PC-9 (cell line): ENCODE results near the gene SNX25. TPM values are rescaled to one million over a fixed set of nuclear protein-coding genes. Genes with fewer than 3 reads are reported as not detected.
"Not testable (repeated sequence)": the region's sequence is repeated elsewhere in the genome, so short reads cannot be mapped to it uniquely, and the experiment has no call there.

Experiments used
- BruUV-seq: library from RNA; stranded (reverse); fragments of 400-500 nt; replicated peaks from 2 replicates; lab custom pipeline; 2021; lab: Mats Ljungman, UMichigan
- CTCF ChIA-PET: fragments of 300-600 bp; sonication (Branson Sonifier 250); formaldehyde crosslinking; loops from one replicate; lab custom pipeline; 2022; ENCODE audit warnings: antibody characterized with exemption; lab: Charles Lee
- POLR2A ChIA-PET: fragments of 300-600 bp; sonication (Branson Sonifier 250); formaldehyde crosslinking; loops from one replicate; lab custom pipeline; 2022; ENCODE audit warnings: antibody characterized with exemption; ENCODE audit not compliant: unreplicated experiment; lab: Charles Lee
- DNase-seq, 2 experiments: peaks; one replicate each; pipeline versions ENCODE4 v3.0.0 to v3.0.0-alpha.2; 2015 to 2022; ENCODE audit warnings: mixed read lengths in 1 of 2
- H2AFZ ChIP-seq: fragments of 200-600 bp; sonication (generic); 2 replicates; pipeline ENCODE4 v1.8.1; 2017; ENCODE audit warnings: antibody characterized with exemption
- H3F3A ChIP-seq: fragments of 200-600 bp; sonication (generic); 2 replicates; pipeline ENCODE4 v1.8.1; 2017; ENCODE audit warnings: antibody characterized with exemption, mild to moderate bottlenecking, low read depth; ENCODE audit not compliant: insufficient read depth
- H3K27ac ChIP-seq: fragments of 200-600 bp; sonication (generic); 2 replicates; pipeline ENCODE4 v1.6.1; 2016; ENCODE audit warnings: mixed run types
- H3K27me3 ChIP-seq: fragments of 200-600 bp; sonication (generic); 2 replicates; pipeline ENCODE4 v1.6.1; 2016; ENCODE audit warnings: low read depth, mixed run types; ENCODE audit not compliant: insufficient read depth
- H3K36me3 ChIP-seq: fragments of 200-600 bp; sonication (generic); 2 replicates; pipeline ENCODE4 v1.6.1; 2016; ENCODE audit warnings: low read depth, mixed run types
- H3K4me1 ChIP-seq: fragments of 200-600 bp; sonication (generic); replicated peaks from 2 replicates; pipeline ENCODE4 v1.6.1; 2016; ENCODE audit warnings: mixed run types; ENCODE audit not compliant: insufficient read depth
- H3K4me2 ChIP-seq: fragments of 200-600 bp; sonication (generic); 2 replicates; pipeline ENCODE4 v1.6.1; 2017; ENCODE audit warnings: mixed run types
- H3K4me3 ChIP-seq: fragments of 200-600 bp; sonication (generic); 2 replicates; pipeline ENCODE4 v1.6.1; 2016; ENCODE audit warnings: mixed run types
- H3K79me2 ChIP-seq: fragments of 200-600 bp; sonication (generic); 2 replicates; pipeline ENCODE4 v1.6.1; 2017; ENCODE audit warnings: low read depth, mixed run types
- H3K9me2 ChIP-seq: fragments of 200-600 bp; sonication (generic); 2 replicates; pipeline ENCODE4 v1.8.1; 2017; ENCODE audit warnings: mild to moderate bottlenecking; ENCODE audit not compliant: insufficient read depth
- H3K9me3 ChIP-seq: fragments of 200-600 bp; sonication (generic); 2 replicates; pipeline ENCODE4 v1.8.1; 2016; ENCODE audit warnings: low read depth; ENCODE audit not compliant: insufficient read depth
- H4K20me1 ChIP-seq: fragments of 200-600 bp; sonication (generic); 2 replicates; pipeline ENCODE4 v1.8.1; 2017; ENCODE audit not compliant: insufficient read depth
- EZH2 ChIP-seq: fragments of 200-600 bp; sonication (generic); IDR thresholded peaks from 2 replicates; pipeline ENCODE4 v1.8.0; 2017; ENCODE audit warnings: antibody characterized with exemption, low read depth
- intact Hi-C: fragments of 100-400 bp; cut with micrococcal nuclease; formaldehyde crosslinking; loops from one replicate; pipeline ENCODE4 v1.10.0; 2022; ENCODE audit not compliant: unreplicated experiment
- total RNA-seq: library from RNA; stranded (reverse); gene quantifications from 2 replicates; pipeline ENCODE4 v1.2.3, GENCODE V29; 2021
- TF ChIP-seq, protein P1 (sequence below): fragments of 200-600 bp; sonication (generic); conservative IDR thresholded peaks from 2 replicates; pipeline ENCODE4 v1.6.1; 2017; ENCODE audit warnings: mixed run types, antibody characterized with exemption, mild to moderate bottlenecking, moderate library complexity

SNX25 gene
- total RNA-seq, 1 experiment from 2014 or later = 18.0 TPM

DNA sequence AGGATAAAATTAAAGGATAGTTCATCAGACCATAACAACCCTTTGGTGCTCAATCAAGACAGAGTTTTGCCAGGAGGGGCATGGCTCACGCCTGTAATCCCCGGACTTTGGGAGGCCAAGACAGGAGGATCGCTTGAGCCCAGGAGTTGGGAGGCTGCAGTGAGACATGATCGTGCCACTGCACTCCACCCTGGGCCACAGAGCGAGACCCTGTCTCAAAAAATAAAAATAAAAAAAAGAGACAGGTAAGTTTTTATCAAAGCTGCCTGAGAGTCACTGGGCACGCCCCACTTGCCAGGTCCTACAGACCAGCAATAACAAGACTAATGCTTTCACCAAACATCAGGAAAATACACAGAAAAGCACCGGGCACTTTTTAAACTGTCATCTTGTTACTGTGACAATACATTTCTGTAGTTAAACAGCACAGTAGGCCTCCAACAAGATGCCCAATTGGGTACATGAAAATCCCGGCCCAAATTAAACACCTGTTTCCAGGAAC, 6.4 kb upstream of the SNX25 start:
- intact Hi-C loops = loop anchor here (5.0 to 10.0 kb wide), 4 partner anchors 64 to 392 kb away; partner anchors contain the start of gene CCDC110
- peaks cover 40% of the 10 kb centered on the region for H3K79me2 ChIP-seq
- TSS peak; percentile 59 for BruUV-seq
- no peaks in the 10 kb centered on the region for H4K20me1 ChIP-seq
- H3K4me2 ChIP-seq = peak overlapping the region; percentile 86
- TF ChIP-seq EZH2 = no peak
- TF ChIP-seq, protein P1, sequence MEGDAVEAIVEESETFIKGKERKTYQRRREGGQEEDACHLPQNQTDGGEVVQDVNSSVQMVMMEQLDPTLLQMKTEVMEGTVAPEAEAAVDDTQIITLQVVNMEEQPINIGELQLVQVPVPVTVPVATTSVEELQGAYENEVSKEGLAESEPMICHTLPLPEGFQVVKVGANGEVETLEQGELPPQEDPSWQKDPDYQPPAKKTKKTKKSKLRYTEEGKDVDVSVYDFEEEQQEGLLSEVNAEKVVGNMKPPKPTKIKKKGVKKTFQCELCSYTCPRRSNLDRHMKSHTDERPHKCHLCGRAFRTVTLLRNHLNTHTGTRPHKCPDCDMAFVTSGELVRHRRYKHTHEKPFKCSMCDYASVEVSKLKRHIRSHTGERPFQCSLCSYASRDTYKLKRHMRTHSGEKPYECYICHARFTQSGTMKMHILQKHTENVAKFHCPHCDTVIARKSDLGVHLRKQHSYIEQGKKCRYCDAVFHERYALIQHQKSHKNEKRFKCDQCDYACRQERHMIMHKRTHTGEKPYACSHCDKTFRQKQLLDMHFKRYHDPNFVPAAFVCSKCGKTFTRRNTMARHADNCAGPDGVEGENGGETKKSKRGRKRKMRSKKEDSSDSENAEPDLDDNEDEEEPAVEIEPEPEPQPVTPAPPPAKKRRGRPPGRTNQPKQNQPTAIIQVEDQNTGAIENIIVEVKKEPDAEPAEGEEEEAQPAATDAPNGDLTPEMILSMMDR = no peak
- H3K4me1 ChIP-seq = peaks cover 32% of the 10 kb centered on the region
- H3K9me3 ChIP-seq = no peaks in the 10 kb centered on the region
- H3K4me3 ChIP-seq = peak overlapping the region; percentile 75
- ChIA-PET CTCF (no interaction called here), POLR2A (no interaction called here)
- H3K36me3 ChIP-seq = no peaks in the 10 kb centered on the region
- peaks cover 15% of the 10 kb centered on the region for H3F3A ChIP-seq
- H3K27ac ChIP-seq = peak overlapping the region; percentile 76
- H3K27me3 ChIP-seq = no peaks in the 10 kb centered on the region
- peak overlapping the region; percentile 82 for H2AFZ ChIP-seq
- DNase-seq = peak in 1 of 2 experiments; percentile 33
- no peaks in the 10 kb centered on the region for H3K9me2 ChIP-seq

DNA sequence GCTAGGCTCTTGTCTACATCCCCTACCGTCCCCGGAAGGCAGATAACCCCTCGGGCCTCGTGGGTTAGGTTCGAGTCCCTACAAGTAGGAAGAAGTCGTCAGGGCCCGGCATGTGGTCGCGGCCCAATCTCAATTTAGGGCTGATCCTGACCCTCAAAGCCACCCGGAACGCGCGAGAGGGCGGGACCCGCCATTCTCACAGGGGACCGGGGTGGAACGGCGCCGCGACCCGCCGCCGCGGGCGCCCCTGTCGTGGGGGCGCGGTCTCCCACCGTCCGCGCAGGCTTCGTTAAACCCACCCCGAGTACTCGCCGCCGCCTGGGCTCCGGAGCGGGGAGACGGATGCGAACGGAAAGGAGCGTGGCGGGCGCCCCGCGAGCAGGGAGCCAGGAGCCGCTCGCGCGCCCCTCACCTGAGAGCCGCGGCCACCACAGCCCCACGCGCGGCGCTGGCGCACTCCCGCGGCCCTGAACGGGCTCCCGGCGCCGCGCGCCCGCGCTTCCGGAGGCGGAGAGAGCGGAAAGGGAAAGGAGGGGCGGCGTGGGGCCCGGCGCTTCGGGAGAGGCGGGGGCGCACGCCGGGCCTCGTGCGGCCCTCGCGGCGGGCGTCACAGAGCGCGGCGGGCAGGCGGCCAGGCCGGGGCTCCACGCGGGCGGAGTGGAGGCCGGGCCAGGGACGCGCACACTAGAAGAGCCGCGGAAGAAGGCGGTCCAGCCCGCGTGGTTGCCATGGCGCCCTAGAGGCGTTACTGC, 5.7 kb upstream of the SNX25 start, which contains the start of gene CFAP97:
TSS of gene CFAP97 (minus strand) at position 515 of the 752 bp plus-strand sequence. CDS start 12,804 bp downstream, outside the sequence.
- no peaks in the 10 kb centered on the region for H3K27me3 ChIP-seq
- no peaks in the 10 kb centered on the region for H3K9me2 ChIP-seq
- peaks cover 33% of the 10 kb centered on the region for H3K79me2 ChIP-seq
- POLR2A ChIA-PET = no interaction called here
- peaks cover 35% of the 10 kb centered on the region for H3K4me1 ChIP-seq
- TF ChIP-seq, protein P1 = no peak
- TF ChIP-seq EZH2 = no peak
- H3K9me3 ChIP-seq = no peaks in the 10 kb centered on the region
- intact Hi-C loops = loop anchor here (5.0 to 10.0 kb wide), 4 partner anchors 64 to 391 kb away; partner anchors contain the start of gene CCDC110
- peak within 1 kb of the TSS; percentile 82 for H2AFZ ChIP-seq
- H3K27ac ChIP-seq = peak within 1 kb of the TSS; percentile 76
- H3F3A ChIP-seq = peaks cover 15% of the 10 kb centered on the region
- no peaks in the 10 kb centered on the region for H4K20me1 ChIP-seq
- peak; percentile 49 to 78 for DNase-seq
- H3K4me3 ChIP-seq = peak within 1 kb of the TSS; percentile 75
- BruUV-seq = no TSS peak
- CTCF ChIA-PET = no interaction called here
- H3K36me3 ChIP-seq = no peaks in the 10 kb centered on the region
- peak within 1 kb of the TSS; percentile 95 for H3K4me2 ChIP-seq

DNA sequence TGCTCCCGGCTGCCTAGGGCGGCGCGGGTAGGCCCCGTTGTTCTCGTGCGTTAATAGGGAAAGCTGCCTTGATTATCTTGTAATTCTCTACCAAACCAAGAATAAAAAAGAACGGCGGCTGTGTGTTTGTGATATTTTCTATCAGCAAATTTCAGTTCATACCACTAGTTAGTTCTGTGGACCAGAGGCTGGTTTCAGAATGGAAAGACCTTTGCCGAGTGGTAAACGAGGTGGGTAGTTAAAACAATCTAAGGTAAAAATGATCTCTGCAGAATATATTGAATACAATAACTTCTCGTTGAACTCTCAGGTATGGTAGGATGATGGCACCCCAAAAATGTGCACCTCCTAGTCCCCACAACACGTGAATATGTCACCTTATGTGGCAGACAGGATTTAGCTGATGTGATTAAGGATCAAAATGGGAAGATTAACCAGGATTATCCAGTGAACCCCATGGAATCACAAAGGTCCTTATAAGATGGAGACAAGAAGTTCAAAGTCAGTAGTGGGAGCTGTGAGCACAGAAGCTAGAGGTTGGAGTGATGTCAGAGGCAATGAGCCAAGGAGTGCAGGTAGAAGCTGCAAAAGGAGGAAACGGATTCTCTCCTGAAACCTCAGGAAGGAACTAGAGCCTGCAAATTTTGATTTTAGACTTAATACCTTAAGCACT, 5.0 kb upstream of the SNX25 start:
- H3K4me3 ChIP-seq = peak overlapping the region; percentile 75
- POLR2A ChIA-PET = no interaction called here
- no peak for TF ChIP-seq EZH2
- TF ChIP-seq, protein P1 = no peak
- peaks cover 32% of the 10 kb centered on the region for H3K79me2 ChIP-seq
- peak overlapping the region; percentile 79 for H2AFZ ChIP-seq
- H3K27me3 ChIP-seq = no peaks in the 10 kb centered on the region
- H3K4me1 ChIP-seq = peaks cover 38% of the 10 kb centered on the region
- H3F3A ChIP-seq = peaks cover 15% of the 10 kb centered on the region
- intact Hi-C loops = loop anchor here (5.0 to 10.0 kb wide), 4 partner anchors 63 to 390 kb away; partner anchors contain the start of gene CCDC110
- TSS peak; percentile 89 for BruUV-seq
- peak in 1 of 2 experiments; percentile 35 for DNase-seq
- H3K4me2 ChIP-seq = peak overlapping the region; percentile 95
- no peaks in the 10 kb centered on the region for H3K9me2 ChIP-seq
- H3K36me3 ChIP-seq = no peaks in the 10 kb centered on the region
- peak overlapping the region; percentile 29 for H3K27ac ChIP-seq
- CTCF ChIA-PET = no interaction called here
- H3K9me3 ChIP-seq = no peaks in the 10 kb centered on the region
- H4K20me1 ChIP-seq = no peaks in the 10 kb centered on the region

DNA sequence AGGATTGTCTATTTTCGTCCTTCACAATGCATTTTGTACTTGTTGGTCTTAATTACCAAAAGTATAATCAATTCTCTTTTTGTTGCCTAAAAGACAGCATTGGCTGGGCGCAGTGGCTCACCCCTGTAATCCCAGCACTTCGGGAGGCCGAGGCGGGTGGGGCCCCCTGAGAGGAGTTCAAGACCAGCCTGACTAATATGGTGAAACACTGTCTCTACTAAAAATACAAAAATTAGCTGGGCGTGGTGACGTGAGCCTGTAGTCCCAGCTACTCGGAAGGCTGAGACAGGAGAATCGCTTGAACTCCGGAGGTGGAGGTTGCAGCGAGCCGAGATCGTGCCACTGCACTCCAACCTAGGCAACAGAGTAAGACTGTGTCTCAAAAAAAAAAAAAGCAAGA, 4.3 kb upstream of the SNX25 start:
- intact Hi-C loops = loop anchor here (10.0 kb wide), 2 partner anchors 270 to 390 kb away; partner anchors contain the start of gene CCDC110
- H4K20me1 ChIP-seq, H3K27me3 ChIP-seq, POLR2A ChIA-PET, H3K9me2 ChIP-seq, H2AFZ ChIP-seq, CTCF ChIA-PET, DNase-seq, BruUV-seq, H3K9me3 ChIP-seq, H3K36me3 ChIP-seq, H3K27ac ChIP-seq: not testable (repeated sequence)
- Histone ChIP-seq H3K4me3 (peak overlapping the region; percentile 75; the same call in 1 of the 2 replicates), H3F3A (peaks cover 15% of the 10 kb centered on the region), H3K4me1 (peaks cover 38% of the 10 kb centered on the region), H3K4me2 (peak overlapping the region; percentile 95), H3K79me2 (peaks cover 28% of the 10 kb centered on the region)
